CD4-positive, alpha-beta T cell treated with Interleukin-2 at 100 ng/mL for 4 hours (primary cell): Measurements from ENCODE around the gene MAST4.

ENCODE experiments used
- DNase-seq: peaks from one replicate; pipeline ENCODE4 v3.0.0-alpha.2; 2020; ENCODE audit warnings: low spot score

Gene MAST4

GRCh38 chr5:66963559-66963971 lies 367.4 kb downstream of the MAST4 start:
- no peak for DNase-seq

GRCh38 chr5:66966439-66966838 lies 370.2 kb downstream of the MAST4 start:
- DNase-seq: no peak

- DNase-seq: no peak
These were observed 370.9 kb downstream of the MAST4 start for GRCh38 chr5:66967102-66967501.

GRCh38 chr5:66967826-66968262 lies 371.7 kb downstream of the MAST4 start:
- no peak for DNase-seq

- DNase-seq: no peak
These were observed 373.3 kb downstream of the MAST4 start for GRCh38 chr5:66969484-66969883.

GRCh38 chr5:66969963-66970362 lies 373.8 kb downstream of the MAST4 start:
- DNase-seq: no peak

GRCh38 chr5:66972004-66972403 lies 375.8 kb downstream of the MAST4 start:
- no peak for DNase-seq

- DNase-seq: no peak
These were observed 378.1 kb downstream of the MAST4 start for GRCh38 chr5:66974256-66974655.

GRCh38 chr5:66976108-66976507 lies 379.9 kb downstream of the MAST4 start:
- DNase-seq: no peak

- no peak for DNase-seq
These were observed 383.5 kb downstream of the MAST4 start for GRCh38 chr5:66979738-66980137.

- DNase-seq: no peak
These were observed 385.3 kb downstream of the MAST4 start for GRCh38 chr5:66981266-66982055.

- no peak for DNase-seq
These were observed 385.8 kb downstream of the MAST4 start for GRCh38 chr5:66982056-66982387.

- no peak for DNase-seq
These were observed 386.3 kb downstream of the MAST4 start for GRCh38 chr5:66982470-66982869.

- DNase-seq: no peak
These were observed 389.2 kb downstream of the MAST4 start for GRCh38 chr5:66985417-66985816.

GRCh38 chr5:66986009-66986408 lies 389.8 kb downstream of the MAST4 start:
- no peak for DNase-seq

GRCh38 chr5:66986534-66986933 lies 390.3 kb downstream of the MAST4 start:
- no peak for DNase-seq

- no peak for DNase-seq
These were observed 390.9 kb downstream of the MAST4 start for GRCh38 chr5:66987126-66987525.

GRCh38 chr5:66987540-66987939 lies 391.3 kb downstream of the MAST4 start:
- no peak for DNase-seq

GRCh38 chr5:66987949-66988838 lies 392.0 kb downstream of the MAST4 start:
- peak; percentile 53 for DNase-seq

- no peak for DNase-seq
These were observed 393.1 kb downstream of the MAST4 start for GRCh38 chr5:66989286-66989685.

GRCh38 chr5:66989781-66990180 lies 393.6 kb downstream of the MAST4 start:
- no peak for DNase-seq

- no peak for DNase-seq
These were observed 395.6 kb downstream of the MAST4 start for GRCh38 chr5:66991746-66992145.

GRCh38 chr5:66992547-66992946 lies 396.4 kb downstream of the MAST4 start:
- DNase-seq: no peak
